ENCODE data around the gene UBASH3A.

The UBASH3A gene

GRCh38 chr21:42411891-42412635 is 8.4 kb downstream of the UBASH3A start:
- no peak for DNase-seq

GRCh38 chr21:42412636-42412933 is 8.9 kb downstream of the UBASH3A start:
- no peak for DNase-seq

DNA sequence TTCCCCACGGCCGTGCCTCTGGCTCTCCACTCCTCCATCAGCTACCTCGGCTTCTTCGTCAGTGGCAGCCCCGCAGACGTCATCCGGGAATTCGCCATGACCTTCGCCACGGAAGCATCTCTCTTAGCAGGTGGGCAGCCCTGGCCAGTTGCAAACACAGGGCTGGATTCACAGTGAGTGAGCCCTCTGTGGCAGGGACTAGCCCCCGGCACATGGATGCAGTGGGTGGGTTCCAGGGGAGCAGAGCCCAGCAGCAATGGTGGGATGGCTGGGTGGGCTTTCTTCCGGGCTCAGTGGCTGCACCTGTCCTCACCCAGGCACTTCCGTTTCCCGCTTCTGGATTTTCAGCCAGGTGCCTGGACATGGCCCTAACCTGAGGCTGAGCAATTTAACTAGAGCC is 9.4 kb downstream of the UBASH3A start:
- DNase-seq, result no peak

DNA sequence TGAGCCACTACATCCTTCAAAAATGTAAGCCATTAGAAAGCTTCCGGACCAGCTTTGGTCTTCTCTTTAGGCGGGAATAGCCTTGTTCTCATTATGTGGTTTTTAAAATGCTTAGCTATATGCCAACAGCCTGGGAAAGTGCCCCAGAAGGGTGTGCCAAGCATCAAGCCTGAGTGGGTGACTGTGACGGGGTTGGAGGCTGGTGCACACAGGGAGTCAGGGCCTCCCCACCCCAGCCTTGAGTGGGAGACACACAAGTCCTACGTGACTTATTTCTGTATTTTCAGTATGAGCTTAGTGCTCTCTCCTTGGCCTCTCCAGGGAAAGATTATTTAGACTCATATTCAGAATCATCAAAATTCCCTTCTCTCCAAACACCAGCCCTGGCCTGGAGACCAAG is 9.8 kb downstream of the UBASH3A start:
- DNase-seq, result peak in 1 of 2 donors; percentile 7

GRCh38 chr21:42414066-42414465 is 10.4 kb downstream of the UBASH3A start:
- DNase-seq, result peak in 1 of 2 donors; percentile 19

DNA sequence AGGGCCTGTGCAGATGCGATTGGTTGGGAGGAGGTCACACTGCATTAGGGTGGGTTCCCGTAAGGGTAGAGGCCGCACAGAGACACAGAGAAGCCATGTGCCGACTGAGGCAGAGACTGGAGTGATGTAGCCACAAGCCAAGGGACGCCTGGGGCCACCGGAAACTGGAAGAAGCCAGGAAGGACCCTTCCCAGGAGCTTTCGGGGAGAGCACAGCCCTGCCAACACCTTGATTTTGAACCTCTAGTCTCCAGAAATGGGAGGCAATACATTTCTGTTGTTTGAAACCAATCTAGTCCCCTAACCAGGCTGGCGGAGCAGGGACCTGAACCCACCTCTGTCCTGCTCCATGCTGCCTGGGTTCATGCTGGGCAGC is 10.8 kb downstream of the UBASH3A start:
- DNase-seq, result no peak

GRCh38 chr21:42414928-42415769 is 11.4 kb downstream of the UBASH3A start:
- peak; percentile 91 for DNase-seq

GRCh38 chr21:42417533-42417932 is 13.8 kb downstream of the UBASH3A start:
- DNase-seq, result peak in 1 of 2 donors; percentile 48

DNA sequence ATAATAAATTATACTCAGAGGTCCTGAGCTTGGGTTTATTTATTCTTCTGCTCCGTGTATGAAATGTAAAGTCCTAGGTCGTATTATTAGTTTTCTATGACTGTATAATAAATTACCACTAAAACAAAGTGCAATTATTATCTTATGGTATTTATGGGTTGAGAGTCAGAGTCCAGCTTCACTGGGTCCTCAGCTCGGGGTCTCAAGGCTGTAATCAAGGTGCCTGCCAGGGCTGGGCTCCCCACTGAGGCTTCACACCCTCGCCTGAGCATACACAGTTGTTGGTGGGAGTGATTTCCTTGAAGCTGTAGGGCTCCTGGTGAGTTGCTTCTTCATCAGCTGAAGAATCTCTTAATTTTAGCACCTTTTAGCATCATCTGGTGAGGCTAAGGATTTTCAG is 15.2 kb downstream of the UBASH3A start:
- no peak for DNase-seq

DNA sequence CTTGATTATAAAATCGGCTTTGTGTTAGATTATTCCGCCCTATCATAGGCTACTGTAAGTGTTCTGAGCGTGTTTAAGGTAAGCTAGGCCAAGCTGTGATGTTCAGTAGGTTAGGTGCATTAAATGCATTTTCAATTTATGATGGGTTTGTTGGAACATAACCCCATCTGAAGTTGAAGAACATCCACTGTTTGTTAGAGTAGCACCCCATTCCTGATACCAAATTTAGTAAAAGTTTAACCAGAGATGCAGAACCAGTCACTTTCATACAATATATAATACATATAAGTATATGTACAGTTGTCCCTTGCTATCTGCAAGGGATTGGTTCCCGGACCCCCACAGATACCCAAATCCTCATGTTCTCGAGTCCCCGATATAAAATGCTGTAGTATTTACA is 16.1 kb downstream of the UBASH3A start:
- no peak for DNase-seq

DNA sequence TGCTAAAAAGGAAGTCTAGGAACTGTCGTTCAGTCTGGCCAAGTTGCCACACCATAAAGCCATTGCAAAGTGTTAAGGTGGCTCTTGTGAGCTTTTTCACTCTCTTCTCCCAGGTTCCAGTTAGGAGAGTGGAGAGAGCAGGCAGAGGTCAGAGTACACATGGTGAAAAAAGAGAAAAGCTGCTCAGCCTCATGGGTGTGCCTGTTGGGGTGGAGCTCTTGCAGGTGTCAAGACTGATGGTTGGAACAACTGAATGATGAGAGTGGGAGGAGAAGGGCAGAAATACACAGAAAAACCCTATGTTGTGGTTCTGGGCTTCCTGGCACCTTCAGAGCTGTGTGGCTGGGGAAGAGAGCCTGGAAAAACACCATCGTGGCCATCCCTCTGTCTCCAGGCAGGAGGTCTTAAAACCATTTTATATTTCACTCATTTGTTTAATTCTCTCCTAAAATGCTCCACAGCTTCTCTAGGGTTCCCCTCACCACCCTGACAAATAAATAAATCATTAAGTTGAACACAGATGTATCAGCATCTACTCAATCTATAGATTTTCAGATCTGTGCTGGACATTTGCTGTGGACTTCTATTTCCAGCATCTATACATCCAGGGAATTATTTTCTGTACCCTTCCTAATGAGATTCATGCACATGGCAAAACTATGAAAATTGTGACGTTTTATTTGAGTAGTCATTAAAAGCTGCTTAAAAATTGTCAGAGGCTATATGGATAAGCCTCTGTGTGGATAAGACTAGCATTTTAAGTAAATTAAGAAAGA is 17.5 kb downstream of the UBASH3A start:
- no peak for DNase-seq

GRCh38 chr21:42423197-42423675 is 19.5 kb downstream of the UBASH3A start:
- peak; percentile 33 to 52 for DNase-seq

GRCh38 chr21:42423685-42424084 is 20.0 kb downstream of the UBASH3A start:
- DNase-seq, result no peak

DNA sequence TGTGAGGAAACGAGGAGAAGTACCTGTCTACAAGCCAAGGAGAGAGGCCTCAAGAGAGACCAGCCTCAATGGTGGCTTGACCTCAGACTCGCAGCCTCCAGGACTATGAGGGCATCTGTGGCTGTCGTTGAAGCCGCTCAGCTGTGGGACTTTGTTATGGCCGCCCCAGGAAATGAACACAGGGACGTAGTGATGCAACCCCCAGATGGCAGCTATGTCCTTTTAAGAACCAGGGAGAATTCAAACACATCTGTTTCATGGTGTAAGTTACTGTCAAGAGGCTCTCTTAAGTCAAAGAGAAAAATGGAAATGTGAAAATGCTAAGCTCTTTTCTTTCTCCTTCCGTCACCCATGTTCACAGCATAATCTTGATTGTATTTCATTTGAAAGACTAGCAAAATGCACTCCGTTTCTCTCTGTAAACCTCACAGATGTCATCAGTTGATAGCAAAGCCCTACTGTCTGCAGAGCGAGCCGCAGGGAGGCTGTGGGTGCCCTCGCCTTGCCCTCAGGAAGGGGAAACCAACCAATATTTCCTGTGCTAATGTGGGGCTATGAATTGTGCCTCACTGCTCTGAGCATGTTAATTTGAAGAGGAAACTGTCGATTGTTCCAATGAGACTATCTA is 21.3 kb downstream of the UBASH3A start:
- peak; percentile 79 to 85 for DNase-seq

DNA sequence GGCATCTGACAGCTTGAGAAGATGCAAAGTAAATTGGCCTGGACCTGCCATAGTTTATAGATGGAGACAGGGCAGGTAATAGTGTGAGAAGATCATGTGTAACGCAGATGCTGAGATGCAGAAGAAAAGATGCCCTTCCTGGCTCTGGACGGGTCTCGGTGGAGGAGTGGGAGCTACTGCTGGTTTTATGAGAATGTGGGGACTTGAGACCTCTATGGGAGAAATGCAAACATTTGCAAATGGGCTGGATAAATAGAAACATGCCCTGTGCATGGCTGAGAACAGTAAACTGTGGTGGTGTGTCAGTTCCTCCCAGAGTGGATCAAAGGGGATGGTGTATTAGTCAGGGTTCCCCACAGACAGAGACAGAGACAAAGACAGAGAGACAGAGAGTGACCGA is 21.9 kb downstream of the UBASH3A start:
- DNase-seq, result peak in 1 of 2 donors; percentile 11

DNA sequence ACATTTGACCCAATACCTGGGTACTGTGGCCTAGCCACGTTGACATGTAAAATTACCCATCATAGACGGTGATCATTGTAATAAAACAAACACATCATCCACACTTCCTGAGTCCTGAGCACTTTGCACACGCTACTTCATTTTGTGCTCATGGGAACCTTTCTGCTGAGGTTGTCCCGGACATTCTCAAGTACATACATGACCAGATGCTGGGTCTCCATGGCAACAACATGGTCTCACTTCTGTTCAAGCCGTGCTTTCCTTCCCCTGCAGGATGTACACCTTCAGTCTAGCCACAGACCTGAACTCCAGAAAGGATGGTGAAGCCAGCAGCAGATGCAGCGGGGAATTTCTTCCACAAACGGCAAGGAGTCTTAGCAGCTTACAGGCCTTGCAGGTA is 22.7 kb downstream of the UBASH3A start:
- DNase-seq, result no peak

GRCh38 chr21:42426876-42427480 is 23.3 kb downstream of the UBASH3A start:
- DNase-seq, result no peak

GRCh38 chr21:42427809-42428419 is 24.2 kb downstream of the UBASH3A start:
- DNase-seq, result no peak

- DNase-seq, result no peak
Observed at GRCh38 chr21:42429021-42429420, 25.3 kb downstream of the UBASH3A start.

- DNase-seq, result no peak
Observed at GRCh38 chr21:42429856-42430255, 26.2 kb downstream of the UBASH3A start.

DNA sequence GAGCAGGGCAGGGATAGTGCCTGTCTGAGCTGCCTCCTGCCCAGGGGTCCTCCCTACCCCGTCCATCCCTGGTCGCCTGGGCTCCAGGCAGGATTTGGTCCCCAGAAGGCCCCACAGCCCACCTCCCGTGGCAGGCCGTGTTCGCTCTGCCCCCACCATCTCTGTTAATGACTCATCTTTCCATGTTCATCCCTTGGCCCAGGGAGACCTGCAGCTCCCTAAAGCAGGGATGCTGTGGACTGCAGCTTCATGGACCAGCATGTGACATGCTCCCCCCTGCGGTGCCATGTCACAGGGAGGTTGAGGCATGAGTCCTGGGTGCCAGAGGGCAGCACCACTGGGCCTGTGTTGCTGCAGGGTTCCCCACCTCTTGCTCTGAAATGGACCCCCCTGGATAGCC is 26.8 kb downstream of the UBASH3A start:
- no peak for DNase-seq

- DNase-seq, result no peak
Observed at GRCh38 chr21:42431196-42431595, 27.5 kb downstream of the UBASH3A start.

Measured in CD4-positive, alpha-beta T cell treated with Interleukin-4 for 1 hour (primary cell).